Neuronal stem cell (in vitro differentiated cells): ENCODE measurements around the gene PHKB.

Source experiments
- DNase-seq: peaks from one replicate; pipeline ENCODE4 v3.0.0-alpha.2; 2013; ENCODE audit warnings: low spot score
- H2AFZ ChIP-seq: one replicate; pipeline ENCODE4 v1.6.1; 2013; ENCODE audit warnings: mild to moderate bottlenecking, low read length, inconsistent platforms
- H2AK5ac ChIP-seq: 2 replicates; pipeline ENCODE4 v1.6.1; 2013; ENCODE audit warnings: low read depth, mild to moderate bottlenecking, inconsistent platforms, low read length, moderate library complexity, mixed read lengths
- H2BK120ac ChIP-seq: 2 replicates; pipeline ENCODE4 v1.6.1; 2013; ENCODE audit warnings: low read depth, mild to moderate bottlenecking, inconsistent platforms, low read length, moderate library complexity, mixed read lengths
- H2BK12ac ChIP-seq: one replicate; pipeline ENCODE4 v1.6.1; 2013; ENCODE audit warnings: low read length, inconsistent platforms
- H2BK15ac ChIP-seq: 2 replicates; pipeline ENCODE4 v1.6.1; 2013; ENCODE audit warnings: mild to moderate bottlenecking, low read length, inconsistent platforms, mixed read lengths
- H2BK5ac ChIP-seq: one replicate; pipeline ENCODE4 v1.6.1; 2013; ENCODE audit warnings: inconsistent platforms, mild to moderate bottlenecking, low read length, moderate library complexity
- H3K14ac ChIP-seq: one replicate; pipeline ENCODE4 v1.6.1; 2013; ENCODE audit warnings: low read length, inconsistent platforms
- H3K18ac ChIP-seq: 2 replicates; pipeline ENCODE4 v1.6.1; 2013; ENCODE audit warnings: low read length, inconsistent platforms
- H3K23ac ChIP-seq: 2 replicates; pipeline ENCODE4 v1.6.1; 2013; ENCODE audit warnings: low read depth, mild to moderate bottlenecking, mixed read lengths, low read length, inconsistent platforms; ENCODE audit not compliant: poor library complexity
- H3K27ac ChIP-seq: replicated peaks from 3 replicates; pipeline ENCODE4 v1.5.1; 2013; ENCODE audit warnings: low read length, inconsistent platforms
- H3K27me3 ChIP-seq, 3 experiments: 2 replicates each; pipeline ENCODE4 v1.6.1; 2013; ENCODE audit warnings: low read length in 3 of 3, mild to moderate bottlenecking in 2 of 3, inconsistent platforms in 1 of 3, low read depth in 1 of 3, mixed read lengths in 1 of 3, moderate library complexity in 1 of 3; ENCODE audit not compliant: control insufficient read depth in 3 of 3, insufficient read depth in 3 of 3
- H3K36me3 ChIP-seq, 2 donors: replicated peaks in 1 of 2; 2 replicates each; pipeline ENCODE4 v1.6.1; 2013; ENCODE audit warnings: low read length in 2 of 2; ENCODE audit not compliant: control insufficient read depth in 2 of 2, insufficient read depth in 2 of 2
- H3K4ac ChIP-seq: 2 replicates; pipeline ENCODE4 v1.6.1; 2013; ENCODE audit warnings: inconsistent platforms, mild to moderate bottlenecking, low read length, moderate library complexity
- H3K4me1 ChIP-seq, 2 donors: 1 replicate in 1 of 2; 2 replicates in 1 of 2; pipeline ENCODE4 v1.6.1; 2013; ENCODE audit warnings: low read length in 2 of 2, low read depth in 1 of 2; ENCODE audit not compliant: control insufficient read depth in 2 of 2, insufficient read depth in 1 of 2
- H3K4me2 ChIP-seq: one replicate; pipeline ENCODE4 v1.6.1; 2013; ENCODE audit warnings: mild to moderate bottlenecking, low read length, inconsistent platforms; ENCODE audit not compliant: insufficient read depth, poor library complexity, severe bottlenecking
- H3K4me3 ChIP-seq, 2 donors: 2 replicates each; pipeline ENCODE4 v1.5.1; 2013; ENCODE audit warnings: low read length in 2 of 2, mild to moderate bottlenecking in 2 of 2, inconsistent platforms in 1 of 2, moderate library complexity in 1 of 2
- H3K79me1 ChIP-seq: one replicate; pipeline ENCODE4 v1.6.1; 2013; ENCODE audit warnings: low read depth, mild to moderate bottlenecking, inconsistent platforms, low read length, moderate library complexity
- H3K9ac ChIP-seq: one replicate; pipeline ENCODE4 v1.6.1; 2013; ENCODE audit warnings: mild to moderate bottlenecking, low read depth, low read length, inconsistent platforms; ENCODE audit not compliant: poor library complexity
- H3K9me3 ChIP-seq, 2 donors: replicated peaks in 1 of 2; 2 replicates each; pipeline versions ENCODE3 to v1.6.1; 2013; ENCODE audit warnings: low read length in 2 of 2, mild to moderate bottlenecking in 2 of 2, inconsistent platforms in 1 of 2, low read depth in 1 of 2, mixed read lengths in 1 of 2, moderate library complexity in 1 of 2; ENCODE audit not compliant: control insufficient read depth in 2 of 2, insufficient read depth in 1 of 2
- H4K8ac ChIP-seq: one replicate; pipeline ENCODE4 v1.6.1; 2013; ENCODE audit warnings: low read depth, mild to moderate bottlenecking, inconsistent platforms, low read length, moderate library complexity
- H4K91ac ChIP-seq: one replicate; pipeline ENCODE4 v1.6.1; 2013; ENCODE audit warnings: low read length, low read depth, mild to moderate bottlenecking, inconsistent platforms; ENCODE audit not compliant: poor library complexity
- WGBS, 2 donors: extraction: QIAGEN DNeasy Blood & Tissue Kit; methylation state at CpG; one replicate each; pipeline ENCODE4 v1.1.7; 2013; ENCODE audit warnings: missing lambda C conversion rate in 2 of 2, mixed read lengths in 1 of 2; ENCODE audit not compliant: insufficient read length in 2 of 2, insufficient replicate concordance in 1 of 2; ENCODE audit errors: extremely low coverage in 2 of 2; 5-methylcytosine and 5-hydroxymethylcytosine counted together

The PHKB gene

GRCh38 chr16:47732523-47733111, 271.5 kb downstream of the PHKB start:
- no peak overlapping the region for H4K91ac ChIP-seq
- no peak overlapping the region for H3K14ac ChIP-seq
- H3K23ac ChIP-seq, result no peak overlapping the region
- no peak overlapping the region for H3K9ac ChIP-seq
- H3K27ac ChIP-seq, result no peak overlapping the region
- no peak overlapping the region for H2AK5ac ChIP-seq
- WGBS, 2 donors, result no CpG with 5 or more reads among the region's 6 CpGs
- no peak overlapping the region for H2BK15ac ChIP-seq
- H4K8ac ChIP-seq, result no peak overlapping the region
- DNase-seq, result no peak
- H2BK12ac ChIP-seq, result no peak overlapping the region
- no peak overlapping the region for H2AFZ ChIP-seq
- no peak overlapping the region for H2BK120ac ChIP-seq
- H3K27me3 ChIP-seq, result no peaks in the 10 kb centered on the region
- H3K4me3 ChIP-seq, result no peak overlapping the region
- no peaks in the 10 kb centered on the region for H3K9me3 ChIP-seq
- no peak overlapping the region for H3K4me2 ChIP-seq
- no peak overlapping the region for H3K4ac ChIP-seq
- H3K18ac ChIP-seq, result no peak overlapping the region
- H3K36me3 ChIP-seq, result no peaks in the 10 kb centered on the region
- H3K79me1 ChIP-seq, result no peaks in the 10 kb centered on the region
- H3K4me1 ChIP-seq, result no peaks in the 10 kb centered on the region
- H2BK5ac ChIP-seq, result no peak overlapping the region

- Histone ChIP-seq H3K4ac (no peak overlapping the region), H2BK5ac (no peak overlapping the region), H4K91ac (no peak overlapping the region), H3K36me3 (no peaks in the 10 kb centered on the region), H3K4me3 (no peak overlapping the region), H3K9ac (no peak overlapping the region), H3K9me3 (peaks cover 0 to 2% of the 10 kb centered on the region in 2 donors), H3K18ac (no peak overlapping the region), H3K4me2 (no peak overlapping the region), H2BK120ac (no peak overlapping the region), H3K27ac (no peak overlapping the region), H2BK15ac (no peak overlapping the region), H3K23ac (no peak overlapping the region), H3K79me1 (no peaks in the 10 kb centered on the region), H4K8ac (no peak overlapping the region), H2BK12ac (no peak overlapping the region), H3K27me3 (no peaks in the 10 kb centered on the region), H2AK5ac (no peak overlapping the region), H3K4me1 (no peaks in the 10 kb centered on the region), H2AFZ (no peak overlapping the region), H3K14ac (no peak overlapping the region)
- WGBS, 2 donors, result no CpG with 5 or more reads among the region's 6 CpGs
- DNase-seq, result no peak
Observed at GRCh38 chr16:47734081-47734857, 273.1 kb downstream of the PHKB start.

DNA sequence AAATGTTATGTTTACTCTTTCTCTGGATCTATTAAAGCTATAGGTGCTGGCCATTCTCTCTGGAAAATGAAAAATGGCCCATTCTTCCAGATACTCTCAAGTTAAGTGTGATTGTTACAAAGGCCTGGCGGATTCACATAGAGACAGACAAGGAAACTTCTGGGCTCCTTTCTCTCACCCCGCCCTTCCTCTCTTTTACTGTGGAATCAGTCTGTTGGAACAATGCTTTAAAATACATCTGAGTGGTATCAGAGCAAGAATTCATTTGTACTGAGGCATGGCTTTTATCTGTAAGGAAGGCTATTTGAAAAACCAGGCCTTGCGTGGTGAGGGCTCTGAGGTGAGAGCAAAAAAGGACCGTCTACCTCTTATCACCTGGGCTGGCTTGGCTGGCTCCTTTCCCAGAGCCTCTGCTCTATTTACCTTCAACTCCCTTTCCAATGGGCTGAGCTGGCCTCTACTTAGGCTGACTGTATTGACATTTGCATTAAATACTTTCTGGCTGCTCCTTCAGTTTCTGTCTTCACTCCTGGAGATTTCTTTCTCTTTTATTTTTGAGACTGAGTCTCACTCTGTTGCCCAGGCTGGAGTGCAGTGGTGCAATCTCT, 274.0 kb downstream of the PHKB start:
- H3K23ac ChIP-seq, result no peak overlapping the region
- no peak overlapping the region for H2BK12ac ChIP-seq
- H2AK5ac ChIP-seq, result no peak overlapping the region
- no peaks in the 10 kb centered on the region for H3K79me1 ChIP-seq
- DNase-seq, result no peak
- no peak overlapping the region for H3K27ac ChIP-seq
- H3K4me3 ChIP-seq, result no peak overlapping the region
- peaks cover 0 to 2% of the 10 kb centered on the region in 2 donors for H3K9me3 ChIP-seq
- H3K36me3 ChIP-seq, result no peaks in the 10 kb centered on the region
- H3K9ac ChIP-seq, result no peak overlapping the region
- H2BK15ac ChIP-seq, result no peak overlapping the region
- no peak overlapping the region for H3K4me2 ChIP-seq
- no peaks in the 10 kb centered on the region for H3K4me1 ChIP-seq
- H2BK5ac ChIP-seq, result no peak overlapping the region
- H3K4ac ChIP-seq, result no peak overlapping the region
- H3K18ac ChIP-seq, result no peak overlapping the region
- WGBS, 2 donors, result no CpG with 5 or more reads among the region's 4 CpGs
- no peaks in the 10 kb centered on the region for H3K27me3 ChIP-seq
- no peak overlapping the region for H2AFZ ChIP-seq
- no peak overlapping the region for H4K91ac ChIP-seq
- H3K14ac ChIP-seq, result no peak overlapping the region
- no peak overlapping the region for H2BK120ac ChIP-seq
- no peak overlapping the region for H4K8ac ChIP-seq

GRCh38 chr16:47750371-47750770, 289.2 kb downstream of the PHKB start:
- no peak for DNase-seq

More at GRCh38 chr16:47750371-47750770, 289.2 kb downstream of the PHKB start:
- Histone ChIP-seq H2BK120ac (no peak overlapping the region), H3K18ac (no peak overlapping the region), H4K8ac (no peak overlapping the region), H3K23ac (no peak overlapping the region), H2BK5ac (no peak overlapping the region), H3K4me1 (no peaks in the 10 kb centered on the region), H2AK5ac (no peak overlapping the region), H3K14ac (no peak overlapping the region), H3K36me3 (no peaks in the 10 kb centered on the region), H3K9me3 (no peaks in the 10 kb centered on the region), H3K4me3 (no peak overlapping the region), H4K91ac (no peak overlapping the region), H3K79me1 (no peaks in the 10 kb centered on the region), H3K4ac (no peak overlapping the region), H3K9ac (no peak overlapping the region), H2AFZ (no peak overlapping the region), H3K27me3 (no peaks in the 10 kb centered on the region), H3K4me2 (peak overlapping the region; percentile 2), H3K27ac (no peak overlapping the region), H2BK12ac (no peak overlapping the region), H2BK15ac (no peak overlapping the region)
- WGBS, 2 donors, result no CpG with 5 or more reads among the region's 3 CpGs
